ENCODE data around the gene GNAQ. TPM values are rescaled to one million over a fixed set of nuclear protein-coding genes. Genes with fewer than 3 reads are reported as not detected.

GNAQ gene
- total and polyA plus RNA-seq, 2 experiments from 2014 or later, result 21.1 to 32.8 TPM

GRCh38 chr9:77815260-77815659 is 216.4 kb downstream of the GNAQ start:
- no peaks in the 10 kb centered on the region for H3K27me3 ChIP-seq
- DNase-seq (ENCODE audit: low read depth in 1 of 2, low spot score in 1 of 2), result no peak
- H3K4me1 ChIP-seq (ENCODE audit: low read depth), result no peaks in the 10 kb centered on the region
- no peak for TF ChIP-seq CTCF (IDR thresholded peaks at IDR 0.05; ENCODE audit: low read depth, low read length)
- H3K9me3 ChIP-seq (ENCODE audit: low read depth), result no peaks in the 10 kb centered on the region
- no peak overlapping the region for H3K27ac ChIP-seq
- no peak overlapping the region for H3K4me3 ChIP-seq
- H3K36me3 ChIP-seq, result no peaks in the 10 kb centered on the region

GRCh38 chr9:77811832-77812231 is 219.8 kb downstream of the GNAQ start:
- Histone ChIP-seq H3K4me1 (ENCODE audit: low read depth) (no peaks in the 10 kb centered on the region), H3K9me3 (ENCODE audit: low read depth) (no peaks in the 10 kb centered on the region), H3K36me3 (no peaks in the 10 kb centered on the region), H3K4me3 (no peak overlapping the region), H3K27ac (no peak overlapping the region), H3K27me3 (no peaks in the 10 kb centered on the region)
- TF ChIP-seq CTCF (IDR thresholded peaks at IDR 0.05; ENCODE audit: low read depth, low read length), result no peak
- no peak for DNase-seq (ENCODE audit: low read depth in 1 of 2, low spot score in 1 of 2)

GRCh38 chr9:77810637-77811119 is 220.9 kb downstream of the GNAQ start:
- H3K9me3 ChIP-seq (ENCODE audit: low read depth), result no peaks in the 10 kb centered on the region
- H3K4me3 ChIP-seq, result no peak overlapping the region
- H3K4me1 ChIP-seq (ENCODE audit: low read depth), result no peaks in the 10 kb centered on the region
- TF ChIP-seq CTCF (IDR thresholded peaks at IDR 0.05; ENCODE audit: low read depth, low read length), result no peak
- DNase-seq (ENCODE audit: low read depth in 1 of 2, low spot score in 1 of 2), result no peak
- H3K27ac ChIP-seq, result no peak overlapping the region
- no peaks in the 10 kb centered on the region for H3K27me3 ChIP-seq
- H3K36me3 ChIP-seq, result no peaks in the 10 kb centered on the region

GRCh38 chr9:77810047-77810446 is 221.6 kb downstream of the GNAQ start:
- DNase-seq (ENCODE audit: low read depth in 1 of 2, low spot score in 1 of 2), result no peak
- no peaks in the 10 kb centered on the region for H3K4me1 ChIP-seq (ENCODE audit: low read depth)
- H3K4me3 ChIP-seq, result no peak overlapping the region
- no peaks in the 10 kb centered on the region for H3K36me3 ChIP-seq
- TF ChIP-seq CTCF (IDR thresholded peaks at IDR 0.05; ENCODE audit: low read depth, low read length), result no peak
- no peaks in the 10 kb centered on the region for H3K9me3 ChIP-seq (ENCODE audit: low read depth)
- no peaks in the 10 kb centered on the region for H3K27me3 ChIP-seq
- H3K27ac ChIP-seq, result no peak overlapping the region

- no peaks in the 10 kb centered on the region for H3K36me3 ChIP-seq
- H3K27ac ChIP-seq, result no peak overlapping the region
- H3K27me3 ChIP-seq, result no peaks in the 10 kb centered on the region
- DNase-seq (ENCODE audit: low read depth in 1 of 2, low spot score in 1 of 2), result no peak
- H3K4me3 ChIP-seq, result no peak overlapping the region
- H3K9me3 ChIP-seq (ENCODE audit: low read depth), result no peaks in the 10 kb centered on the region
- TF ChIP-seq CTCF (IDR thresholded peaks at IDR 0.05; ENCODE audit: low read depth, low read length), result no peak
- H3K4me1 ChIP-seq (ENCODE audit: low read depth), result no peaks in the 10 kb centered on the region
These were observed 222.1 kb downstream of the GNAQ start for GRCh38 chr9:77809552-77809951.

- H3K36me3 ChIP-seq, result no peaks in the 10 kb centered on the region
- no peak overlapping the region for H3K27ac ChIP-seq
- H3K9me3 ChIP-seq (ENCODE audit: low read depth), result no peaks in the 10 kb centered on the region
- H3K27me3 ChIP-seq, result no peaks in the 10 kb centered on the region
- TF ChIP-seq CTCF (IDR thresholded peaks at IDR 0.05; ENCODE audit: low read depth, low read length), result no peak
- no peak overlapping the region for H3K4me3 ChIP-seq
- DNase-seq (ENCODE audit: low read depth in 1 of 2, low spot score in 1 of 2), result no peak
- no peaks in the 10 kb centered on the region for H3K4me1 ChIP-seq (ENCODE audit: low read depth)
These were observed 222.9 kb downstream of the GNAQ start for GRCh38 chr9:77808751-77809081.

Data from cardiac muscle cell (in vitro differentiated cells and primary cell).